ENCODE measurements around the gene CACNA1S.

DNA sequence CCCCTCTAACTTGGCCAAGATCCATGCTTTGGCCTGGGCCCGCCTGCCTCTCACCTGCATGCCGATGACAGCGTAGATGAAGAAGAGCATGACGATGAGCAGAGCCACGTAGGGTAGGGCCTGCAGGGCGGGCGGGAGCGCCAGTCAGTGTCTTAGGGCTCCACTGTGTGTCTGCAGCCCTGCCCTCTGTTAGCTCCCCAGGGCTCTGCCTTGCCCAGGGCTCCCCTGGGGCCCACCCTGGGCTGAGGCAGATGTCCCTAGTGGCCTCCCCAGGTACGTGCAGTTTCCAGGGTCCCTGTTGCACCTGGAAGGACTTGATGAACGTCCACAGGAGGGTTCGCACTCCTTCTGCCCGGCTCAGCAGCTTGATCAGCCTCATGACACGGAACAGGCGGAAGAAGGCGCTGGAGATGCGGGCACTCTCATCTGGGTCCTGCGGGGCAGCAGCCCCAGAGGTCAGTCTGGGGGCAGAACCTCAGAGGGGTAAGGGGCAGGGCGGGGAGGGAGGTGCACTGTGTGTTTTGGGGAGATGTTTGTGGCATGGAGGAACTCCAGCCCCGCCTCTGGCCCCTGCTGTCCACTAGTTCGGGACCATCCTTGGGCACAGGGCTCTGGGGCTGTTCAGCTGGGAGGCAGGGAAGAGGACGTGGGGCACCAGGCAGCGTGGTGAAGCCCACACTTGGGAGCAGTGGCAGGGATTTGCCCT is 58.9 kb downstream of the CACNA1S start:
- TF ChIP-seq, protein P1, sequence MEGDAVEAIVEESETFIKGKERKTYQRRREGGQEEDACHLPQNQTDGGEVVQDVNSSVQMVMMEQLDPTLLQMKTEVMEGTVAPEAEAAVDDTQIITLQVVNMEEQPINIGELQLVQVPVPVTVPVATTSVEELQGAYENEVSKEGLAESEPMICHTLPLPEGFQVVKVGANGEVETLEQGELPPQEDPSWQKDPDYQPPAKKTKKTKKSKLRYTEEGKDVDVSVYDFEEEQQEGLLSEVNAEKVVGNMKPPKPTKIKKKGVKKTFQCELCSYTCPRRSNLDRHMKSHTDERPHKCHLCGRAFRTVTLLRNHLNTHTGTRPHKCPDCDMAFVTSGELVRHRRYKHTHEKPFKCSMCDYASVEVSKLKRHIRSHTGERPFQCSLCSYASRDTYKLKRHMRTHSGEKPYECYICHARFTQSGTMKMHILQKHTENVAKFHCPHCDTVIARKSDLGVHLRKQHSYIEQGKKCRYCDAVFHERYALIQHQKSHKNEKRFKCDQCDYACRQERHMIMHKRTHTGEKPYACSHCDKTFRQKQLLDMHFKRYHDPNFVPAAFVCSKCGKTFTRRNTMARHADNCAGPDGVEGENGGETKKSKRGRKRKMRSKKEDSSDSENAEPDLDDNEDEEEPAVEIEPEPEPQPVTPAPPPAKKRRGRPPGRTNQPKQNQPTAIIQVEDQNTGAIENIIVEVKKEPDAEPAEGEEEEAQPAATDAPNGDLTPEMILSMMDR (IDR thresholded peaks at IDR 0.05; ENCODE audit: low read depth, low read length, poor library complexity, severe bottlenecking) = no peak
- TF ChIP-seq EZH2phosphoT487 (IDR thresholded peaks at IDR 0.05; ENCODE audit: borderline replicate concordance, low read length) = no peak
